ENCODE data around the gene EXT2.

The EXT2 gene

GRCh38 chr11:44136176-44136945, 40.9 kb downstream of the EXT2 start:
- DNase-seq: no peak

- DNase-seq: no peak
Observed at GRCh38 chr11:44137057-44137456, 41.6 kb downstream of the EXT2 start.

GRCh38 chr11:44138286-44138685, 42.8 kb downstream of the EXT2 start:
- no peak for DNase-seq

GRCh38 chr11:44138980-44139379, 43.5 kb downstream of the EXT2 start:
- DNase-seq: no peak

GRCh38 chr11:44139565-44140330, 44.3 kb downstream of the EXT2 start:
- DNase-seq: no peak

- no peak for DNase-seq
Observed at GRCh38 chr11:44140372-44140771, 44.9 kb downstream of the EXT2 start.

- DNase-seq: no peak
Observed at GRCh38 chr11:44140805-44141204, 45.3 kb downstream of the EXT2 start.

GRCh38 chr11:44143987-44144909, 48.8 kb downstream of the EXT2 start:
- no peak for DNase-seq

- no peak for DNase-seq
Observed at GRCh38 chr11:44145011-44145775, 49.7 kb downstream of the EXT2 start.

- no peak for DNase-seq
Observed at GRCh38 chr11:44146931-44147330, 51.5 kb downstream of the EXT2 start.

GRCh38 chr11:44147751-44148150, 52.3 kb downstream of the EXT2 start:
- no peak for DNase-seq

- DNase-seq: no peak
Observed at GRCh38 chr11:44149651-44150050, 54.2 kb downstream of the EXT2 start.

GRCh38 chr11:44150401-44150800, 54.9 kb downstream of the EXT2 start:
- DNase-seq: no peak

- no peak for DNase-seq
Observed at GRCh38 chr11:44157019-44157418, 61.5 kb downstream of the EXT2 start.

- no peak for DNase-seq
Observed at GRCh38 chr11:44158384-44158783, 62.9 kb downstream of the EXT2 start.

- DNase-seq: no peak
Observed at GRCh38 chr11:44159848-44160721, 64.6 kb downstream of the EXT2 start.

GRCh38 chr11:44162004-44162403, 66.5 kb downstream of the EXT2 start:
- no peak for DNase-seq

GRCh38 chr11:44162662-44163061, 67.2 kb downstream of the EXT2 start:
- DNase-seq: no peak

- DNase-seq: no peak
Observed at GRCh38 chr11:44165432-44165831, 70.0 kb downstream of the EXT2 start.

GRCh38 chr11:44167046-44167445, 71.6 kb downstream of the EXT2 start:
- DNase-seq: no peak

- DNase-seq: no peak
Observed at GRCh38 chr11:44171518-44171917, 76.0 kb downstream of the EXT2 start.
